Gastrocnemius medialis (tissue), 4 donors: ENCODE results near the gene GPNMB.

ENCODE experiments used
- CTCF ChIP-seq, 5 experiments: fragments of 450-650 bp in 3 of 5; fragments of 200-600 bp in 2 of 5; sonication (generic) in 2 of 5; IDR thresholded peaks in 4 of 5; conservative IDR thresholded peaks in 1 of 5; 1 replicate in 4 of 5; 2 replicates in 1 of 5; pipeline ENCODE4 v1.5.1; 2016 to 2019; ENCODE audit warnings: antibody characterized with exemption in 5 of 5, mild to moderate bottlenecking in 3 of 5, moderate library complexity in 3 of 5
- POLR2A ChIP-seq, 2 donors: fragments of 450-650 bp; IDR thresholded peaks; one replicate each; pipeline ENCODE4 v1.6.1; 2017; ENCODE audit warnings: antibody characterized with exemption in 2 of 2, mild to moderate bottlenecking in 2 of 2, moderate library complexity in 2 of 2

- TF ChIP-seq POLR2A (IDR thresholded peaks at IDR 0.05) (no peak), CTCF (IDR thresholded peaks at IDR 0.05 in 4 of 5, conservative IDR thresholded peaks at IDR 0.05 in 1 of 5) (no peak)
Observed at GRCh38 chr7:23207021-23207420, 39.6 kb upstream of the GPNMB start.
